ENCODE data around the gene OOEP. TPM values are rescaled to one million over a fixed set of nuclear protein-coding genes. Genes with fewer than 3 reads are reported as not detected.

OOEP gene
- total and polyA plus RNA-seq, 2 donors from 2014 or later, result 0.35 TPM; not detected in 1

- FAIRE-seq (no peak), DNase-seq (no peak)
- Histone ChIP-seq H3K4me3 (ENCODE audit: low read length in 3 of 3) (no peak overlapping the region), H3K9me3 (ENCODE audit: control insufficient read depth in 2 of 3, insufficient read depth in 1 of 3, low read length in 3 of 3) (peaks cover 0 to 5% (median 0%) of the 10 kb centered on the region in 3 donors), H3K27ac (ENCODE audit: low read depth in 2 of 2, low read length in 2 of 2) (no peak overlapping the region), H3K9ac (ENCODE audit: low read length in 3 of 3) (no peak overlapping the region), H3K4me1 (ENCODE audit: control insufficient read depth in 2 of 3, insufficient read depth in 2 of 3, low read depth in 1 of 3, low read length in 3 of 3) (no peaks in the 10 kb centered on the region), H3K27me3 (ENCODE audit: control insufficient read depth, insufficient read depth, low read length) (no peaks in the 10 kb centered on the region), H3K36me3 (ENCODE audit: control insufficient read depth in 2 of 3, insufficient read depth in 3 of 3, low read length in 3 of 3) (no peaks in the 10 kb centered on the region)
- intact Hi-C loops (cut with DNase I), result no loop called here
- TF ChIP-seq CTCF (IDR thresholded peaks at IDR 0.05; ENCODE audit: borderline replicate concordance, extremely low read depth, insufficient read depth), result no peak
Observed at GRCh38 chr6:73367761-73368355, 1.8 kb downstream of the OOEP start.

GRCh38 chr6:73364549-73364948 lies 5.1 kb downstream of the OOEP start:
- H3K4me3 ChIP-seq (ENCODE audit: low read length in 3 of 3), result no peak overlapping the region
- DNase-seq (no peak), FAIRE-seq (no peak)
- no peak overlapping the region for H3K9ac ChIP-seq (ENCODE audit: low read length in 3 of 3)
- no peaks in the 10 kb centered on the region for H3K36me3 ChIP-seq (ENCODE audit: control insufficient read depth in 2 of 3, insufficient read depth in 3 of 3, low read length in 3 of 3)
- no peaks in the 10 kb centered on the region for H3K9me3 ChIP-seq (ENCODE audit: control insufficient read depth in 2 of 3, insufficient read depth in 1 of 3, low read length in 3 of 3)
- intact Hi-C loops (cut with DNase I), result no loop called here
- H3K27ac ChIP-seq (ENCODE audit: low read depth in 2 of 2, low read length in 2 of 2), result no peak overlapping the region
- no peaks in the 10 kb centered on the region for H3K4me1 ChIP-seq (ENCODE audit: control insufficient read depth in 2 of 3, insufficient read depth in 2 of 3, low read depth in 1 of 3, low read length in 3 of 3)
- TF ChIP-seq CTCF (IDR thresholded peaks at IDR 0.05; ENCODE audit: borderline replicate concordance, extremely low read depth, insufficient read depth), result no peak
- H3K27me3 ChIP-seq (ENCODE audit: control insufficient read depth, insufficient read depth, low read length), result no peaks in the 10 kb centered on the region

GRCh38 chr6:73364121-73364520 lies 5.6 kb downstream of the OOEP start:
- TF ChIP-seq CTCF (IDR thresholded peaks at IDR 0.05; ENCODE audit: borderline replicate concordance, extremely low read depth, insufficient read depth), result no peak
- no peaks in the 10 kb centered on the region for H3K9me3 ChIP-seq (ENCODE audit: control insufficient read depth in 2 of 3, insufficient read depth in 1 of 3, low read length in 3 of 3)
- no peak overlapping the region for H3K9ac ChIP-seq (ENCODE audit: low read length in 3 of 3)
- no peaks in the 10 kb centered on the region for H3K4me1 ChIP-seq (ENCODE audit: control insufficient read depth in 2 of 3, insufficient read depth in 2 of 3, low read depth in 1 of 3, low read length in 3 of 3)
- intact Hi-C loops (cut with DNase I), result no loop called here
- FAIRE-seq (no peak), DNase-seq (no peak)
- H3K36me3 ChIP-seq (ENCODE audit: control insufficient read depth in 2 of 3, insufficient read depth in 3 of 3, low read length in 3 of 3), result no peaks in the 10 kb centered on the region
- no peak overlapping the region for H3K27ac ChIP-seq (ENCODE audit: low read depth in 2 of 2, low read length in 2 of 2)
- no peak overlapping the region for H3K4me3 ChIP-seq (ENCODE audit: low read length in 3 of 3)
- no peaks in the 10 kb centered on the region for H3K27me3 ChIP-seq (ENCODE audit: control insufficient read depth, insufficient read depth, low read length)

GRCh38 chr6:73363537-73363875 lies 6.2 kb downstream of the OOEP start:
- DNase-seq (no peak), FAIRE-seq (no peak)
- H3K9ac ChIP-seq (ENCODE audit: low read length in 3 of 3), result no peak overlapping the region
- no peaks in the 10 kb centered on the region for H3K36me3 ChIP-seq (ENCODE audit: control insufficient read depth in 2 of 3, insufficient read depth in 3 of 3, low read length in 3 of 3)
- no peaks in the 10 kb centered on the region for H3K27me3 ChIP-seq (ENCODE audit: control insufficient read depth, insufficient read depth, low read length)
- no peak for TF ChIP-seq CTCF (IDR thresholded peaks at IDR 0.05; ENCODE audit: borderline replicate concordance, extremely low read depth, insufficient read depth)
- intact Hi-C loops (cut with DNase I), result no loop called here
- no peaks in the 10 kb centered on the region for H3K9me3 ChIP-seq (ENCODE audit: control insufficient read depth in 2 of 3, insufficient read depth in 1 of 3, low read length in 3 of 3)
- H3K4me3 ChIP-seq (ENCODE audit: low read length in 3 of 3), result no peak overlapping the region
- H3K4me1 ChIP-seq (ENCODE audit: control insufficient read depth in 2 of 3, insufficient read depth in 2 of 3, low read depth in 1 of 3, low read length in 3 of 3), result no peaks in the 10 kb centered on the region
- no peak overlapping the region for H3K27ac ChIP-seq (ENCODE audit: low read depth in 2 of 2, low read length in 2 of 2)

All from kidney (tissue), 14 donors.